ENCODE data around the gene MILR1.
A peak's percentile ranks its signal among the peaks of the same experiment; 100 is the strongest.

MILR1 gene

DNA sequence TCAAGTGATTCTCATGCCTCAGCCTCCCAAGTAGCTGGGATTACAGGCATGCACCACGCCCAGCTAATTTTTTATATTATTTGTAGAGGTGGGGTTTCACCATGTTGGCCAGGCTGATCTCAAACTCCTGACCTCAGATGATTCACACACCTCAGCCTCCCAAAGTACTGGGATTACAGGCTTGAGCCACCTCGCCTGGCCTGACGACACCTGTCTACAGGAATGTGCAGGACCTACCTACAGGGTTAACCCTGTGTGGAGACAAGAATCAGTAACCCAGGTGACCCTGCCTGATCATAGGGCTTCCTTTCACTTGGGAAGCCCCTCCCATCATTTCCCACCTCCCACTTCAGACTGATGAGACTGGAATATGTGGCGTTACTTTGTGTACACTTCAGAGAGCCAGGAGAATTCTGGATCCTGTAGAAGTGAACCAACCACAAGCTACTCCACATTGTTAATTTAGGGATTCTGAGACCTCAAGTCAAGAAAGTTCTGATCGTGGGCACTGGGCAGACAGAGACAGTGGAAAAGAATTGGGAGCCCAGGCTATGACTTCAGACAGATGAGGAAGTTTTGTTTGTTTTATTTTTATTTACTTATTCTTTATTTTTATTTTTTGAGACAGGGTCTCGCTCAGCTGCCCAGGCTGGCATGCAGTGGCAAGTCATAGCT lies 5.7 kb upstream of the MILR1 start:
- Histone ChIP-seq H3K9ac (ENCODE audit: low read length) (no peak overlapping the region), H3K9me2 (replicated peaks; ENCODE audit: insufficient read depth, low read length) (no peaks in the 10 kb centered on the region), H4K20me1 (ENCODE audit: low read depth, low read length) (no peaks in the 10 kb centered on the region), H3K27me3 (ENCODE audit: low read length) (no peaks in the 10 kb centered on the region), H3K27ac (ENCODE audit: low read depth, low read length) (no peak overlapping the region), H2AFZ (ENCODE audit: low read depth, low read length, severe bottlenecking) (no peak overlapping the region), H3F3A (ENCODE audit: insufficient read depth) (no peaks in the 10 kb centered on the region), H3K79me2 (ENCODE audit: insufficient read depth, low read length) (no peaks in the 10 kb centered on the region), H3K4me2 (ENCODE audit: low read depth, low read length, poor library complexity, severe bottlenecking) (no peak overlapping the region), H3K36me3 (ENCODE audit: low read length) (no peaks in the 10 kb centered on the region), H3K4me3 (ENCODE audit: insufficient read depth, low read length, poor library complexity, severe bottlenecking) (no peak overlapping the region), H3K9me3 (ENCODE audit: insufficient read depth, low read length) (peaks cover 12% of the 10 kb centered on the region; the same call in 1 of the 2 replicates)
- no peak for TF ChIP-seq CTCF (IDR thresholded peaks at IDR 0.05; ENCODE audit: insufficient read depth, low read length, poor library complexity, severe bottlenecking)
- no peak for TF ChIP-seq EZH2phosphoT487 (conservative IDR thresholded peaks at IDR 0.05; ENCODE audit: low read length)

GRCh38 chr17:64447526-64447925 lies 1.4 kb upstream of the MILR1 start:
- Histone ChIP-seq H3F3A (ENCODE audit: insufficient read depth) (no peaks in the 10 kb centered on the region), H3K27me3 (ENCODE audit: low read length) (no peaks in the 10 kb centered on the region), H3K9ac (ENCODE audit: low read length) (no peak overlapping the region), H3K27ac (ENCODE audit: low read depth, low read length) (no peak overlapping the region), H2AFZ (ENCODE audit: low read depth, low read length, severe bottlenecking) (no peak overlapping the region), H3K36me3 (ENCODE audit: low read length) (no peaks in the 10 kb centered on the region), H3K4me3 (ENCODE audit: insufficient read depth, low read length, poor library complexity, severe bottlenecking) (no peak overlapping the region), H4K20me1 (ENCODE audit: low read depth, low read length) (no peaks in the 10 kb centered on the region), H3K4me2 (ENCODE audit: low read depth, low read length, poor library complexity, severe bottlenecking) (no peak overlapping the region), H3K9me2 (replicated peaks; ENCODE audit: insufficient read depth, low read length) (no peaks in the 10 kb centered on the region), H3K9me3 (ENCODE audit: insufficient read depth, low read length) (no peaks in the 10 kb centered on the region), H3K79me2 (ENCODE audit: insufficient read depth, low read length) (no peaks in the 10 kb centered on the region)
- no peak for TF ChIP-seq CTCF (IDR thresholded peaks at IDR 0.05; ENCODE audit: insufficient read depth, low read length, poor library complexity, severe bottlenecking)
- no peak for TF ChIP-seq EZH2phosphoT487 (conservative IDR thresholded peaks at IDR 0.05; ENCODE audit: low read length)

DNA sequence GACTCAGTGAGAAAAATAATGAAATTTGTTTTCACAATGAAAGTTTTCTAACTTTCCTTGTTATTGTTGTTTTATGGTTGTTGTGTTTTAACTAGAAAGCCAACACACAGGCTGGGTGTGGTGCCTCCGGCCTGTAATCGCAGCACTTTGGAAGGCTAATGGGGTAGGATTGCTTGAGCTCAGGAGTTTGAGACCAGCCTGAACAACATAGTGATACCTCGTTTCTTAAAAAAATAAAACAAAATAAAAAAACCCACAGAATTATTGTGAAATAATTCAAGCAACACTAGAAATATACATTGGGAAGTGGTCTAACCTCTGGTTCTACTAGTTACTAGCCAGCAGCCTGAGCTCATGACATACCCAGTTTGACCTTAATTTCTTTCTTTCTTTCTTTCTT lies 630 bp downstream of the MILR1 start:
- Histone ChIP-seq H3K27me3 (ENCODE audit: low read length) (no peaks in the 10 kb centered on the region), H3K9ac (ENCODE audit: low read length) (peak overlapping the region; percentile 24; the same call in 1 of the 2 replicates), H3K4me3 (ENCODE audit: insufficient read depth, low read length, poor library complexity, severe bottlenecking) (peak overlapping the region; percentile 42), H3K4me2 (ENCODE audit: low read depth, low read length, poor library complexity, severe bottlenecking) (peak overlapping the region; percentile 62), H3K27ac (ENCODE audit: low read depth, low read length) (peak overlapping the region; percentile 27; the same call in 1 of the 2 replicates), H3K36me3 (ENCODE audit: low read length) (no peaks in the 10 kb centered on the region), H4K20me1 (ENCODE audit: low read depth, low read length) (no peaks in the 10 kb centered on the region), H3K9me2 (replicated peaks; ENCODE audit: insufficient read depth, low read length) (no peaks in the 10 kb centered on the region), H2AFZ (ENCODE audit: low read depth, low read length, severe bottlenecking) (peak overlapping the region; percentile 57), H3F3A (ENCODE audit: insufficient read depth) (0 out of 2 replicates have a peak, but pooled peaks cover 3% of the 10 kb centered on the region), H3K79me2 (ENCODE audit: insufficient read depth, low read length) (no peaks in the 10 kb centered on the region), H3K9me3 (ENCODE audit: insufficient read depth, low read length) (no peaks in the 10 kb centered on the region)
- TF ChIP-seq CTCF (IDR thresholded peaks at IDR 0.05; ENCODE audit: insufficient read depth, low read length, poor library complexity, severe bottlenecking) (no peak), EZH2phosphoT487 (conservative IDR thresholded peaks at IDR 0.05; ENCODE audit: low read length) (no peak)

Data from SU-DHL-6 (cell line).